Measurements from ENCODE around the gene ZSCAN1. TPM values are rescaled to one million over a fixed set of nuclear protein-coding genes. Genes with fewer than 3 reads are reported as not detected.

The ZSCAN1 gene, protein sequence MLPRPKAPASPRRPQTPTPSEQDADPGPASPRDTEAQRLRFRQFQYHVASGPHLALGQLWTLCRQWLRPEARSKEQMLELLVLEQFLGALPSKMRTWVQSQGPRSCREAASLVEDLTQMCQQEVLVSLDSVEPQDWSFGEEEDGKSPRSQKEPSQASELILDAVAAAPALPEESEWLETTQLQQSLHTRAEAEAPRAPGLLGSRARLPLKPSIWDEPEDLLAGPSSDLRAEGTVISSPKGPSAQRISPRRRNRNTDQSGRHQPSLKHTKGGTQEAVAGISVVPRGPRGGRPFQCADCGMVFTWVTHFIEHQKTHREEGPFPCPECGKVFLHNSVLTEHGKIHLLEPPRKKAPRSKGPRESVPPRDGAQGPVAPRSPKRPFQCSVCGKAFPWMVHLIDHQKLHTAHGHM
- not detected in 2 replicates for total RNA-seq

DNA sequence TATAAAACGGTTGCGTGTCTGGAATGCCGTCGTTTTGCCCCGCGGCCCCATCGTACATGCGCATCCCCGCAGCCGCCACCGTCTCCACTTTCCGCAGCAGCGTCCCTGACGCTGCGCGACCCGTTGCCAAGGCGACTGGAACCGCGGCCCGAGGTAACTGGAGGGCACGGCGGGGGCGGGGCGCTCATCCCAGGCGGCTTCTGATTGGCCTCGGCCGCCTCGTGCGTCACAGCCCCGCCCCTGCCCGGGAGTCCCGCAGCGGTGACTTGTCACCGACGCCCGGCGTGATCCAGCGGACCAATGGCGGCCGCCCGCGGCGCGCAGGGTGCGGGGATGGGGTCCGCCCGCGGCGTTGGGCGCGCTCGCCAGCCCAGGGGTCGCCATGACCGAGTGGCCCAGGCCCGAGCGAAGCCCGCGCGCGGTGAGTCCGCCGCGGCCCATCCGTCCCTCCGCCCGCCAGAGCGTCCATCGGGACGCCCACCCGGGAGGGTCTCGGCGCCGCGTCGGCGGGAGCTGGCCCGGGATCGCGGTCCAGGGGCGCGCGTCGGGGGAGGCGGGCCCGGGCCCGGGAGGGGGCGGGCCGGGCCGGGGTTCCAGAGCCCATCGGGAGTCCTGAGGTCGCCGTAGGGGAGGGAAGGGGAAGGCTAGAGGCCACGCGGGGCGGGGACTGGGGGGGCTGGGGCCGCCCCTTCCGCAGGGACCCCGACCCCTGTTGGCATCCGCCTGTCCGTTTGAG is at the start of gene ZSCAN1:
TSS of gene ZSCAN1 (plus strand) at position 285 of the 736 bp plus-strand sequence. CDS start 3,812 bp downstream, outside the sequence.

GRCh38 chr19:58002384-58003173 is 31.2 kb upstream of the ZSCAN1 start, which contains the start of gene ZNF606:
ZNF606 (minus strand) TSS chr19:58002820; CDS start chr19:58001319, 1,501 bp downstream.

GRCh38 chr19:58059003-58059670 is 25.3 kb downstream of the ZSCAN1 start, which contains the start of gene ZNF135:
ZNF135 (plus strand) TSS chr19:58059282; CDS start chr19:58060003, 721 bp downstream.

GRCh38 chr19:58097781-58098681 is 64.2 kb downstream of the ZSCAN1 start, which contains the start of gene ZSCAN18:
ZSCAN18 (minus strand) TSS chr19:58098231; CDS start chr19:58090267, 7,964 bp downstream.

Other genes starting within 250 kb of the ZSCAN1 start
- gene ZNF552, start 219.1 kb upstream of the ZSCAN1 start, total RNA-seq, result 3.0 and 6.2 TPM in 2 replicates
- 8.0 and 15.1 TPM in 2 replicates for gene ZNF587B, start 203.7 kb upstream of the ZSCAN1 start, total RNA-seq
- 6.6 and 9.5 TPM in 2 replicates for gene ZNF587, start 184.2 kb upstream of the ZSCAN1 start, total RNA-seq
- gene ZNF814, start 145.0 kb upstream of the ZSCAN1 start, total RNA-seq, result 2.3 and 5.2 TPM in 2 replicates
- 3.7 and 4.4 TPM in 2 replicates for gene ZNF417, start 117.4 kb upstream of the ZSCAN1 start, total RNA-seq
- gene ZNF418, start 98.6 kb upstream of the ZSCAN1 start, total RNA-seq, result 1.4 and 2.0 TPM in 2 replicates
- gene ZNF256, start 86.3 kb upstream of the ZSCAN1 start, total RNA-seq, result 1.6 and 2.9 TPM in 2 replicates
- gene C19orf18, start 59.5 kb upstream of the ZSCAN1 start, total RNA-seq, result 0.49 and 0.55 TPM in 2 replicates
- 7.0 and 12.2 TPM in 2 replicates for gene ZNF606, start 31.2 kb upstream of the ZSCAN1 start, total RNA-seq
- 0.46 and 3.0 TPM in 2 replicates for gene ZNF135, start 25.3 kb downstream of the ZSCAN1 start, total RNA-seq
- 23.6 and 37.2 TPM in 2 replicates for gene ZSCAN18, start 64.2 kb downstream of the ZSCAN1 start, total RNA-seq
- gene ZNF329, start 116.8 kb downstream of the ZSCAN1 start, total RNA-seq, result 4.1 and 8.4 TPM in 2 replicates
- 24.4 and 26.9 TPM in 2 replicates for gene ZNF274, start 149.0 kb downstream of the ZSCAN1 start, total RNA-seq
- gene ZNF544, start 194.9 kb downstream of the ZSCAN1 start, total RNA-seq, result 49.7 and 57.3 TPM in 2 replicates
- gene ZNF8, start 244.9 kb downstream of the ZSCAN1 start, total RNA-seq, result 2.4 and 4.3 TPM in 2 replicates